IPS-NIHi7 (cell line): ENCODE results near the gene DCD.

Experiments
- DNase-seq: peaks from one replicate; pipeline ENCODE4 v3.0.0; 2012; ENCODE audit warnings: mixed read lengths; ENCODE audit errors: extremely low spot score

Gene DCD

GRCh38 chr12:54606556-54606955, 41.6 kb downstream of the DCD start:
- no peak for DNase-seq

GRCh38 chr12:54605138-54605970, 42.8 kb downstream of the DCD start:
- no peak for DNase-seq

GRCh38 chr12:54604436-54604835, 43.7 kb downstream of the DCD start:
- no peak for DNase-seq

- no peak for DNase-seq
These were observed 44.3 kb downstream of the DCD start for GRCh38 chr12:54603872-54604271.

DNA sequence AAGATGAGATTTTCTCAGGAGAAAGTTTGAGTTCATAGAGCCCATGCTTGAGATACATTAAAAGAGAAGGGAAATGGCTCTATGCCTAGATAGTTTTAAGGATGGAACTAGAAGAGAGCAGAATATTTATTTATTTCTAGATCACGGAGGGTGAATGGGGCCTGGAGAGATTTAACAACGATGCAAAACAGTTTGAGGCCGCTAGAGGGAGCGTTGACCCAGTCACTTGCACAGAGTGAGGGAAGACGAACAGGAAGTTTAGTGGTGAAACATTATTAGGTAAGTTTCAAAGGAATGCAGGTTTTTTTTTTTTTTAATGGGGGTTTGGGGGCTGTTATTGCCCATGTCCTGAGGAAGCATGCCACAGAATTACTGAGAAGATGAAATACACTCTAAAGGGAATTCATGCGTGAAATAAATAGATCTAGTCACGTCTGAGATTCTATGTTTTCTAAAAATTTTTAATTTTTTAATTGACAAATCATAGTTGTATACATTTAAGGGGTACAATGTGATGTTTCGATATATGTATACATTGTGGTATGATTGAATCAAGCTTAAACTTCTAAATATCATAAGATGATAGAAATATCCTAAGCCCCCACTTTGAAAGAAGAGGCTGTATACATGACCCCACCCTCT, 44.9 kb downstream of the DCD start:
- DNase-seq: peak; percentile 76

DNA sequence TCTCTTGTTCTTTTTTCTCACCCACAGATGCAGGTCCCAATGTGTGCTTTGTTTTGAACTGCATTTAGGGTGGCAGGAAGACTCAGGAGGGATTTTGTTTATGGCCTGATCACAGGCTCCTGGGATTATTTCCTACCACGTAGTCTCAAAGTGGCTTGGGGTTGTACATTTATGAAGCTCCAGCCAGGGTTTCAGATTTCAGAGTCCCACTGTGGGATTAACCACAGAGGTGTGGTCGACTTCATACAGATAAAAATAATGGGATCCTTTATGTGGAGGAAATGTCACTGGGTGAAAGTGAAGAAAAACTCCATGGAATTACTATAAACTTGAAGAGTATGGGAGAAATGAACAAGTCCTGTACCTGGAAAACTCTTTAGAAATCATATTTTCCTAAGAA, 45.5 kb downstream of the DCD start:
- no peak for DNase-seq

GRCh38 chr12:54601841-54602240, 46.3 kb downstream of the DCD start:
- DNase-seq: no peak

GRCh38 chr12:54598970-54599369, 49.2 kb downstream of the DCD start:
- DNase-seq: no peak

DNA sequence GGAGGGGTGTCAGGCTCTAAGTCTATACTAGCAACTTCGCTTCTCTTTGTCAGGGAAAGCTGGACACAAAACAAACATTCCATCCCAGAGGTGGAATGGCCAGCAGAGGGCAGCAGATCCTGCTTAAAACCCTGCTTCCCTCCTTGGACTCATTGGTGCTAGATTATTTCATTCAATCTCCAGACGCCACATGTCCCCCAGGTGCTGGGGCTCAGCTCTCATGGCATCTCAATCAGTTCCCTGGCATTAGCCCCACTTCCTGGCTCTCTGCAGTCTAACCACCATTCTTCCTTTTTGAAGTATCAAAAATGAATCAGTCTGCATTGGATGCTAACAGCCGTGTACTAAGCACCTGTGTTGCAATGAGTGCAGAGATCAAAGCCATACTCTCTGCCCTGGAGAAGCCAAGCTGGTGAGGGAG, 51.6 kb downstream of the DCD start:
- DNase-seq: peak; percentile 81

DNA sequence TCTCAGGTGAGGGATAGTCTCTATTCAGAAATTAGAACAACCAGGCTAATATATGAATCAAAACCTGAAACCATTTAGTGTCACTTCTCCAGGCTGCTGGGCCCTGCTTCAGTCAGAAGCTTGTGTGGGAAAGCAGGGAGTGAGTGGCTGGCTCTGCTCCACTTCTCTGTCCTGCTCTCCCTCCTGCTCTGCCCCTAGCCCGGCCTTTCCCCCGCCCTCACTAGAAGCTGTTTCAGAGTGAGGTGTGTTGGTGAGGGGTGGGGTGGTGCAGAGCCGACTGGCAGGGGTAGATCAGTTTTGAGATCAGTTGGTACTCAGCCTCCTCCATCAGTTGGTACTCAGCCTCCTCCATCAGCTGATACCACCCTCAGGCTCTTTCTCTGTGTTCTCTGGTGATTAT, 52.7 kb downstream of the DCD start:
- no peak for DNase-seq
